Keratinocyte (primary cell): Measurements from ENCODE around the gene PLXND1.

ENCODE experiments used
- EZH2 ChIP-seq: IDR thresholded peaks from one replicate; pipeline ENCODE4 v1.6.1; 2012; ENCODE audit warnings: inconsistent platforms, mild to moderate bottlenecking, low read length, moderate library complexity
- TF ChIP-seq, protein P1 (sequence below), 3 experiments: IDR thresholded peaks in 1 of 3; conservative IDR thresholded peaks in 1 of 3; optimal IDR thresholded peaks in 1 of 3; 2 replicates in 2 of 3; 3 replicates in 1 of 3; pipeline versions ENCODE3 to v1.5.1; 2011; ENCODE audit warnings: low read length in 3 of 3, mild to moderate bottlenecking in 3 of 3, moderate library complexity in 2 of 3, control low read depth in 1 of 3, inconsistent platforms in 1 of 3; ENCODE audit not compliant: insufficient read depth in 2 of 3; ENCODE audit errors: extremely low read depth in 1 of 3

DNA sequence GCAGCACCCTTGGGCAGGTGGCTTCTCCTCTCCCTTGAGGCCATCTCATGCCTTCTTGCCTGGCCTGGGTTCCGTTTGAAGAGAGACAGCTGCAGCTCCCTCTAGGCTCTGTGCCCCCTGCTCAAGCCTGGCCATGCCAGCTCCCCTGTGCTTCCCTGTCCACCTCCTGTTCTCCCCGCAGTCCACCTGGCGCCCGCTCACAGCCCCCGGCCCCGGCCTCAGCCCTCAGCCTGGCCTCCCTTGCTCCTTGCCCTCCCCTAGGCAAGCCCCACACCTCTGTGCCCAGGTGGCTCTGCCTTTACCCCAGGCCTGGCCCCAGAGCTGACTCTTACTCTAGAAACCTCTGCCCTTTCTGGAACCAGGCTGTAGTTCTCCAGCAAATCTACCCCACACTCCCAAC, 91.9 kb downstream of the PLXND1 start:
- TF ChIP-seq, protein P1, sequence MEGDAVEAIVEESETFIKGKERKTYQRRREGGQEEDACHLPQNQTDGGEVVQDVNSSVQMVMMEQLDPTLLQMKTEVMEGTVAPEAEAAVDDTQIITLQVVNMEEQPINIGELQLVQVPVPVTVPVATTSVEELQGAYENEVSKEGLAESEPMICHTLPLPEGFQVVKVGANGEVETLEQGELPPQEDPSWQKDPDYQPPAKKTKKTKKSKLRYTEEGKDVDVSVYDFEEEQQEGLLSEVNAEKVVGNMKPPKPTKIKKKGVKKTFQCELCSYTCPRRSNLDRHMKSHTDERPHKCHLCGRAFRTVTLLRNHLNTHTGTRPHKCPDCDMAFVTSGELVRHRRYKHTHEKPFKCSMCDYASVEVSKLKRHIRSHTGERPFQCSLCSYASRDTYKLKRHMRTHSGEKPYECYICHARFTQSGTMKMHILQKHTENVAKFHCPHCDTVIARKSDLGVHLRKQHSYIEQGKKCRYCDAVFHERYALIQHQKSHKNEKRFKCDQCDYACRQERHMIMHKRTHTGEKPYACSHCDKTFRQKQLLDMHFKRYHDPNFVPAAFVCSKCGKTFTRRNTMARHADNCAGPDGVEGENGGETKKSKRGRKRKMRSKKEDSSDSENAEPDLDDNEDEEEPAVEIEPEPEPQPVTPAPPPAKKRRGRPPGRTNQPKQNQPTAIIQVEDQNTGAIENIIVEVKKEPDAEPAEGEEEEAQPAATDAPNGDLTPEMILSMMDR (optimal IDR thresholded peaks at IDR 0.05 in 1 of 3, IDR thresholded peaks at IDR 0.05 in 1 of 3, conservative IDR thresholded peaks at IDR 0.05 in 1 of 3; ENCODE audit: extremely low read depth in 1 of 3, insufficient read depth in 2 of 3, low read length in 3 of 3), result no peak
- TF ChIP-seq EZH2, result no peak
